ENCODE measurements around the gene RAPGEF1. TPM values are rescaled to one million over a fixed set of nuclear protein-coding genes. Genes with fewer than 3 reads are reported as not detected.

The RAPGEF1 gene
- total RNA-seq, 1 experiment from 2014 or later: 55.6 TPM

DNA sequence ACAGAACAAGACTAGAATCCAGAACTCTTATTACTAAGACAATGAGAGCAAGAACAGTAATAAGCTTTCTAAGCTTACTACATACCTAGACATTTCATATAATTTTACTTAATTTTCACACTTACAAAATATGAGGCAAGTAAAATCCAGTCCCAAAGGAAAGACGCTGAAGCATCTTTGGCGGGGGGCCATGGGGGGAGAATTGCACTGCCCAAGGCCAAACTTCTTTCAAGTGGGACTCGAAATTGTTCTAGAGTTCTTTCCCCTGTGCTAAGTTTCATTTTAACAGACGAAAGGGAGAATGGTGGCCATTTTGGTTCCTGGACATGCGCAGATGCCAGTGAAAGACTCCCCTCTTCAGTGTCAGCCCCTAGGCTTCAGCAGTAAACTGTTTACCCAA lies 122.3 kb downstream of the RAPGEF1 start:
- TF ChIP-seq, protein P1, sequence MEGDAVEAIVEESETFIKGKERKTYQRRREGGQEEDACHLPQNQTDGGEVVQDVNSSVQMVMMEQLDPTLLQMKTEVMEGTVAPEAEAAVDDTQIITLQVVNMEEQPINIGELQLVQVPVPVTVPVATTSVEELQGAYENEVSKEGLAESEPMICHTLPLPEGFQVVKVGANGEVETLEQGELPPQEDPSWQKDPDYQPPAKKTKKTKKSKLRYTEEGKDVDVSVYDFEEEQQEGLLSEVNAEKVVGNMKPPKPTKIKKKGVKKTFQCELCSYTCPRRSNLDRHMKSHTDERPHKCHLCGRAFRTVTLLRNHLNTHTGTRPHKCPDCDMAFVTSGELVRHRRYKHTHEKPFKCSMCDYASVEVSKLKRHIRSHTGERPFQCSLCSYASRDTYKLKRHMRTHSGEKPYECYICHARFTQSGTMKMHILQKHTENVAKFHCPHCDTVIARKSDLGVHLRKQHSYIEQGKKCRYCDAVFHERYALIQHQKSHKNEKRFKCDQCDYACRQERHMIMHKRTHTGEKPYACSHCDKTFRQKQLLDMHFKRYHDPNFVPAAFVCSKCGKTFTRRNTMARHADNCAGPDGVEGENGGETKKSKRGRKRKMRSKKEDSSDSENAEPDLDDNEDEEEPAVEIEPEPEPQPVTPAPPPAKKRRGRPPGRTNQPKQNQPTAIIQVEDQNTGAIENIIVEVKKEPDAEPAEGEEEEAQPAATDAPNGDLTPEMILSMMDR (conservative IDR thresholded peaks at IDR 0.05): no peak
- DNase-seq: no peak
- Histone ChIP-seq H4K8ac (replicated peaks; ENCODE audit: insufficient read length, low read depth, low read length) (no peak overlapping the region), H3K23me2 (ENCODE audit: insufficient read length, low read depth, low read length, poor library complexity, severe bottlenecking) (no peaks in the 10 kb centered on the region), H4K5ac (ENCODE audit: insufficient read length, low read depth, low read length) (no peak overlapping the region), H2BK5ac (ENCODE audit: insufficient read length, low read length) (no peak overlapping the region), H3K18ac (ENCODE audit: insufficient read length, low read depth, low read length) (no peak overlapping the region), H4K20me1 (ENCODE audit: control insufficient read depth, insufficient read depth, insufficient read length) (no peaks in the 10 kb centered on the region), H4K91ac (ENCODE audit: insufficient read length, low read depth, low read length) (no peak overlapping the region), H3K27me3 (ENCODE audit: insufficient read depth, low read length) (no peaks in the 10 kb centered on the region), H3K14ac (ENCODE audit: insufficient read depth, low read length) (no peak overlapping the region), H2BK120ac (ENCODE audit: low read depth, low read length, poor library complexity, severe bottlenecking) (no peak overlapping the region), H3K27ac (ENCODE audit: insufficient read length, low read depth, low read length) (no peak overlapping the region), H3K9ac (ENCODE audit: extremely low read depth, insufficient read length, low read length) (no peak overlapping the region), H2BK15ac (ENCODE audit: low read depth, low read length) (no peak overlapping the region), H3K23ac (ENCODE audit: insufficient read length, low read depth, low read length) (no peak overlapping the region), H3K4me1 (ENCODE audit: insufficient read depth, low read length) (no peaks in the 10 kb centered on the region), H2AK5ac (ENCODE audit: insufficient read length, low read length) (no peak overlapping the region), H3K9me3 (ENCODE audit: control insufficient read depth, low read depth, low read length) (no peaks in the 10 kb centered on the region), H3K79me2 (ENCODE audit: insufficient read depth, low read length) (no peaks in the 10 kb centered on the region), H3K4me2 (ENCODE audit: insufficient read depth, insufficient read length, low read length) (no peak overlapping the region), H3T11ph (ENCODE audit: low read length) (no peak overlapping the region), H3K79me1 (ENCODE audit: insufficient read depth, low read depth, low read length, poor library complexity, severe bottlenecking) (no peaks in the 10 kb centered on the region), H3K4ac (ENCODE audit: low read depth, low read length) (no peak overlapping the region), H3K56ac (ENCODE audit: insufficient read length, low read depth, low read length) (no peak overlapping the region), H2BK20ac (ENCODE audit: low read depth, low read length, poor library complexity, severe bottlenecking) (no peak overlapping the region), H2BK12ac (ENCODE audit: insufficient read length, low read depth, low read length) (no peak overlapping the region), H2AFZ (ENCODE audit: low read length) (no peak overlapping the region)
- Mint-ChIP-seq H3K4me3 (no peak overlapping the region), H3K9me3 (no peaks in the 10 kb centered on the region), H3K4me1 (peaks cover 3 to 9% of the 10 kb centered on the region in 2 experiments), H3K36me3 (ENCODE audit: insufficient read depth in 1 of 3, low read depth in 3 of 3) (peaks cover 28 to 54% (median 36%) of the 10 kb centered on the region in 3 experiments), H3K27me3 (ENCODE audit: low read depth) (no peaks in the 10 kb centered on the region), H3K27ac (no peak overlapping the region; a peak in 2 of 7 replicates)
- no CpG with 5 or more reads among the region's 5 CpGs for WGBS (ENCODE audit: extremely low coverage, insufficient read length, low lambda C conversion rate)

Measured in H9 (cell line).